22Rv1 (cell line): ENCODE data around the gene UGT1A8.

Source experiments
- ZFX ChIP-seq: fragments of 450-650 bp; IDR thresholded peaks from 2 replicates; pipeline ENCODE4 v1.6.1; 2017; ENCODE audit warnings: antibody characterized with exemption, borderline replicate concordance
- TF ChIP-seq, protein P1 (sequence below): fragments of 450-650 bp; IDR thresholded peaks from 2 replicates; pipeline ENCODE4 v1.5.1; 2017; ENCODE audit warnings: mild to moderate bottlenecking

DNA sequence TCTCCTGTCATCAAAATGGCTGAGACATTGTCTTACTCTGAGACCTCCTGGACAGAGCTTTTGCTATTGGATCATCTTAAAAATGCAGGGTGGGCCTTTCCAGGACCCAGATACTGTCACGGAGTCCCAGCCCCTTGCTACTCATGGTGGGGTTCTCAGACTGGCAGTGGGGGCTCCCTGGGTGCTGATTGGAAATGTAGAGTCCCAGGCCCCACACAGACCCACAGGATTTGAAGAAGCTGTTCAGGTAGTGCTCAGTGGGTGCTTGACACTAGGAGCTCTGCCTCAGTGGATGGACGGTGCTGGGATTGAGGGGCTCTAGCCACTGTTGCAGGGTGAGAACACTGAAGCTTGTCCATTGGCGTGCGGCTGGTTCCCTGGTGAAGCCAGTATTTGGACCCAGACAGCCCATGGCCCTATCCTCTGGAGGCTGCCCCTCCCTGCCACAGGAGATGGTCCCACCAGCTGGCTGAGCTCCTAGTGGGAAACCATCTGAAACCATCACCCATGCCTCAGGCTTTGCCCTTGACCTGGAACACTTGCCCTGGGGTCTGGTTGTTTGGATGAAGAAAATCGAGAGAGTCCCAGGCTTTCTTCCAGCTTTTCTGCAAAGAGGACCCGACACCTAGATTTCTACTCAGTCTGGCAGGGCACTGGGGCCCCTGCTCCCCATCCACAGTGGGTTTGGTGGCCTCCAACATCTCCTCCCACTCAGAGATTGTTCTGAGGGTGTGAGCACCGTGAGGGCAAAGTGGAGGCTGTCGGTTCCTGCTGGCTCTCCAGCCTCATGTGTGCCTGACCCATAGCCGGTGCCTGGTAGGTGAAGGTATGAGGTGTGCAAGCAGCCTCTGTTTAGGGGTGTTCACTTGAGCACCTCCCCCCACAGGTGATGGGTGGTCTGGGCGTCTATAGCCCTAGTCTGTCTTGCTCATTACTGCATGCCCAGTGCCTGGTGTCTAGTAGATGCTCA is 190.8 kb downstream of the UGT1A8 start:
- TF ChIP-seq, protein P1, sequence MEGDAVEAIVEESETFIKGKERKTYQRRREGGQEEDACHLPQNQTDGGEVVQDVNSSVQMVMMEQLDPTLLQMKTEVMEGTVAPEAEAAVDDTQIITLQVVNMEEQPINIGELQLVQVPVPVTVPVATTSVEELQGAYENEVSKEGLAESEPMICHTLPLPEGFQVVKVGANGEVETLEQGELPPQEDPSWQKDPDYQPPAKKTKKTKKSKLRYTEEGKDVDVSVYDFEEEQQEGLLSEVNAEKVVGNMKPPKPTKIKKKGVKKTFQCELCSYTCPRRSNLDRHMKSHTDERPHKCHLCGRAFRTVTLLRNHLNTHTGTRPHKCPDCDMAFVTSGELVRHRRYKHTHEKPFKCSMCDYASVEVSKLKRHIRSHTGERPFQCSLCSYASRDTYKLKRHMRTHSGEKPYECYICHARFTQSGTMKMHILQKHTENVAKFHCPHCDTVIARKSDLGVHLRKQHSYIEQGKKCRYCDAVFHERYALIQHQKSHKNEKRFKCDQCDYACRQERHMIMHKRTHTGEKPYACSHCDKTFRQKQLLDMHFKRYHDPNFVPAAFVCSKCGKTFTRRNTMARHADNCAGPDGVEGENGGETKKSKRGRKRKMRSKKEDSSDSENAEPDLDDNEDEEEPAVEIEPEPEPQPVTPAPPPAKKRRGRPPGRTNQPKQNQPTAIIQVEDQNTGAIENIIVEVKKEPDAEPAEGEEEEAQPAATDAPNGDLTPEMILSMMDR: no peak
- no peak for TF ChIP-seq ZFX
